HG02623 (cell line): ENCODE measurements around the gene DSCAML1.

ENCODE experiments used
- ATAC-seq: cut with Tn5 transposase; IDR thresholded peaks from one replicate; pipeline ENCODE4 v1.9.1; 2021; ENCODE audit warnings: moderate library complexity; ENCODE audit not compliant: unreplicated experiment

DSCAML1 gene

DNA sequence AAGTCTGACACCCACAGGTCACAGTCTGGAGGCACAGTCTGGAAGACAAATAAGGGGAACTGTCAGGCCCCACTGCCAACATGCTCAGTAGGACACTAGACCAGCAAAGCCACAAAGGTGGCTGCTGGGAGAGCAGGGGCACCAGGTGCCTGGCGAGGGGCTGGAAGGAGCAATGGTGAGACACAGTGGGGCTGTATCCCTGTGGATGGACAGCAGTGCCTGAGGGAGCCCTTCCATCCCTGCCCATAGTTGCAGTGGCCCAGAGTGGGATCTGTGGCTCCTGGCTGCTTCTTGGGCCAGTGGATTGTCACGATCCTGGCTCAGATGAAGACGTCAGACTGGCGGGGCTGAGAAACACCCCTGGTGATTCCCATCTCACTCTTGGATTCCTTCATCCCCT is 154.6 kb downstream of the DSCAML1 start:
- ATAC-seq: no peak

DNA sequence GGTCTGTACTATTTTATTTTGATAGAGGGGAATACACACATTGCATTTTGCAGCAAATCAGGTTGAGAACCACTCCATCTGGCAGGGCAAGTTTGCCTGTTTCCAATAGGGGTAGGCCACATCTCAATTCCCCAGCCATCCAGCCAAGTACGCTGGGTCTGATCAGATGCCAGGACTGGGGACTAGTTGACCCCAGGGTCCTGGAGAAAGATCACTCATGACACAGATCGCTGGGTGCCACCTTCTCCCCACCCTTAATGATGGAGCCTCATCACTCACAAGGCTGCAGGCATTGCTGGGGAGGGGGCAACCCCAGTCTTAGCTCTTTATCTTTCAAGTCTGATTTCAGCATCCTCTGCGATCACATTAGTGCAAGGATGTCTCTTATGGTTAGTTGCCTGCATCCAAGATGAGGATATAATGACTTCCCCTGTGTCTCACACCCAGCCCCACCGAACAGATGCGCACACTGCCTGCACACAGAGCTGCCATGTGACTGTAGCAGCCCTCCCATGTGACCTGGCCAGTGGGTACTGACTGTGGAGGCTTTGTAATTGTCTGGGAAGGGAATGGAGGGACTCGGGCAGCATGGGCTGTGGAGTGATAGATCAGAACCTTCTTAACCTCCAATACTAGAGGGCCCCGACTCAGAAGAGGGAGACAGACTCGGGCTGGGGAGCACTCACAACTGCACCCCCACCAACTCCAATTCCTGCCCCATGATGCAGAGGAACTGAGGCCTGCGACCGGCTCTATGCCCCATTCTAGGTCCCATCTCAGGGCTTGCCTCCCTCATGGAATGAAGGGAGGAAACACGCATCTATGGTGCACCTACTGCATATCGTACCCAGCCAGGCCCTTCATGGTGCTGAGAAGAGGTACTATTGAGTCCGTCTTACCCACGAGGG is 155.8 kb downstream of the DSCAML1 start:
- no peak for ATAC-seq

DNA sequence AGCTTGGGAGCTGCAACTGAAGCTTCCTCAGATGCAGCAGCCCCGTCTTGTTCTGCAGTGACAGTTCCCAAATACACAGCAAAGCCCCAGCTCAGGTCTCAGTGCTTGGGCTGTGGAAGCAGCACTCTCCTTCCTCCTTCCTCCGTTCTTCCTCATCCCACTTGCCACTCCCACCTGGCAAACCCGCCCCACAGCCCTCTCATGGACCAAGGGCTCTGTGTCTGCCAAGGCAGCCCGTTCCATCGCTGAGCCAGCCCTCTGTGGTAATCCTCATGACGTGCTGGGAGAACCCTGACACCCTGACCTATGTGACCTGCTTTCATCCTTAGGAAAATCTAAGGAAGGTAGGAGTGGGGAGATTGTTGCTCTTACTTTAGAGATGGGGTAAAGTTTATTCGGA is 157.0 kb downstream of the DSCAML1 start:
- no peak for ATAC-seq

GRCh38 chr11:117639601-117640000 is 157.4 kb downstream of the DSCAML1 start:
- ATAC-seq: no peak

DNA sequence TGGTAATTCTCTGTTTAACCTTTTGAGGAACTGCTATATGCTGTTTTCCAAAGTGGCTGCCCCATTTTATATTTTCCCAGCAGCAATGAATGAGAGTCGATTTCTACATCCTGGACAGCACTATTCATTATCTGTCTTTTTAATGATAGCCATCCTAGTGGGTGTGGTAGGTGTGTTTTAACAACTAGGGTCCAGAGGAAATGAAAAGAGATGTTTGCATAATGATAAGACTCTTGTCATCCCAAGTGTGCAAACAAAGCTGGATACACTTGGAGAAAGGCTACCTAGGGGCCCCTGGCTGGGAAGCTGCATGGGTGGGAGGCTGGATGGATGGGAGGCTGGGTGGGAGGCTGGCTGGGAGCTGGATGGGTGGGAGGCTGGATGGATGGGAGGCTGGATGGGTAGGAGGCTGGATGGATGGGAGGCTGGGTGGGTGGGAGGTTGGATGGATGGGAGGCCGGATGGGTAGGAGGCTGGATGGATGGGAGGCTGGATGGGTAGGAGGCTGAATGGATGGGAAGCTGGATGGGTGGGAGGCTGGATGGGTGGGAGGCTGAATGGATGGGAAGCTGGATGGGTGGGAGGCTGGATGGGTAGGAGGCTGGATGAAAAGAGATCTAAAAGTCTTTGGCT is 158.0 kb downstream of the DSCAML1 start:
- no peak for ATAC-seq

DNA sequence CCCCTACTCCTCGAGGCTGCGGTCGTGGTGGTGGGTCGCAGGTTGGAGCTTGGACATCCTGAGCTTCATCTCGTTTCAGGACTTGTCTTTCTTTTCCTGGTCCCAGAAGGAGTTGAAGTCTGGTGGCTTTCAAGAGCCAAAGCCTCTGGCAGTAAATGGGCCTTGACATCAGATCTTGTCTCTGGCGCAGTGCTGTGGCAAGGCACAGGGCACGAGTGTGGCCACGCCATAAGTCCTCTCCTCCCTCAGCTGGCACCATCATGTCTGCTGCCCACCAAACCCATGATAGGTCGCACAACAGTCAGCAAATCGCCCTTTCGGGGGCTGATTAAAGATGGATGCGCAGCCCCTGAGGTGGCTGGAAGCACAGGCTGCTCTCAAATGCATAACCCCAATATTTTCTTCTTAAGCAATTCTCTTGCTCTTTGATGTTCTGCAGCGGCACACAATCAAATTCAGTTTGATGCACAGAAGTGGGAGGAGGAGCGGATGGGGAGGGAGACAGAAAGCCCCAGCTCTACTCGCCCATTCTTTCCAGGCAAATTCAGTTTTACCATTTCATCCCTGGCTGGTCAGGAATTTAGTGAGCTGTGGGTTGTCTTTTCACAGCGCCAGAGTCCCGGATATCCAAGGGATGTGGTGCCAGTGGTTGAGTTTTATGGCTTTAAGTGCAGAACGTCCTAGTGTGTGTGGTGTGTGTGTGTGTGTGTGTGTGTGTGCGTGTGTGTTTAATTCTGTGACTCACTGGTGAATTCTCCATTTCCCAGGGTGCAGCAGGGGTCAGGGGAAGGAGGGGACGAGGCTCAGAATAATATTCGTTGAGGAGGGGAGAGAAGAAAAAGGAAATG is 162.0 kb downstream of the DSCAML1 start:
- no peak for ATAC-seq

- no peak for ATAC-seq
Measured at GRCh38 chr11:117633976-117634755, 162.8 kb downstream of the DSCAML1 start.

DNA sequence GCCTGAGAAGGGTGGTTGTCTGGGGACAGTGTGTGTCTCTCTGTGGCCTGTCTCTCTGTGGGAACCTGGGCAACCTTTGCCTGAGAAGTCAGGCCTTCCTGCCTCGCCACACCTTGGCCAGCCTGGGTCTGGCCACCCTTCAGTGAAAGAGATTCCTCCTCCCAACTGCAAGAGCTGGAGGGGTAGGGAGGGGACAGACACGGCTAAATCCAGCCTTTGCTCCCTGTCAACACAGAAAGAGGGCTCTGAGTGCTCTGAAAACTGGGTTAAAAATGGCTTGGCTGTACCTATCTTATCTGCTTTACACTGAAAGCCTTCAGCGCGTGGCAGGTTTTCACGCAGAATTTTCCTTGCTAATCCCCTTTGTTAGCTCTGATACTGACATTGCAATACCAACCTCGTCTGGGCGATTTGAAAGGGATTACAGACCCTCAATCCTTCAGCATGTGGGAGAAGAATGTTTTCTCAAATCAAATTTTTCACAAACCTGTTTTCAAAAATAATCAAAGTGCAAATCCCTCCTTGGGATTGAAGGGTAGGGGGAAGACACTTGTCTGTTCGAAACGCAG is 163.7 kb downstream of the DSCAML1 start:
- ATAC-seq: no peak

DNA sequence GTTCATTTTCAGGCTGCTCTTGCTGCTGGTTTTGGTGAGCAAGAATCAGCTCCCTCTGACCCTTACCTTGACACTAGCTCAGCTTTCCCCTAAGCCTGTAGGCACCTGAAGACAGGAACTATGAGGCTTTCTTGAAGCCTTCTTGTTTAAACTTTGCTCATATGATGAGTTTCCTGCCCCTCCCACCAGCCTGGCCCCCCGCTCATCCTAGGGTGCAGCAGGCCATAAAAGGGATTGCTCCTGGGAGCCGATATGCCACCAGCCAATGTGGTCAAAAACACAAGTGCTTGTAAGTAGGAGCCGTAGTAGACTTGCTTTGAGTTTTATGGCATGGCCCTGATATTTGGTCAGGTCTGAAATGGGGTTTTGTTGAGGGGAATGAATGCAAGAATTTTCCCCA is 164.7 kb downstream of the DSCAML1 start:
- ATAC-seq: no peak

DNA sequence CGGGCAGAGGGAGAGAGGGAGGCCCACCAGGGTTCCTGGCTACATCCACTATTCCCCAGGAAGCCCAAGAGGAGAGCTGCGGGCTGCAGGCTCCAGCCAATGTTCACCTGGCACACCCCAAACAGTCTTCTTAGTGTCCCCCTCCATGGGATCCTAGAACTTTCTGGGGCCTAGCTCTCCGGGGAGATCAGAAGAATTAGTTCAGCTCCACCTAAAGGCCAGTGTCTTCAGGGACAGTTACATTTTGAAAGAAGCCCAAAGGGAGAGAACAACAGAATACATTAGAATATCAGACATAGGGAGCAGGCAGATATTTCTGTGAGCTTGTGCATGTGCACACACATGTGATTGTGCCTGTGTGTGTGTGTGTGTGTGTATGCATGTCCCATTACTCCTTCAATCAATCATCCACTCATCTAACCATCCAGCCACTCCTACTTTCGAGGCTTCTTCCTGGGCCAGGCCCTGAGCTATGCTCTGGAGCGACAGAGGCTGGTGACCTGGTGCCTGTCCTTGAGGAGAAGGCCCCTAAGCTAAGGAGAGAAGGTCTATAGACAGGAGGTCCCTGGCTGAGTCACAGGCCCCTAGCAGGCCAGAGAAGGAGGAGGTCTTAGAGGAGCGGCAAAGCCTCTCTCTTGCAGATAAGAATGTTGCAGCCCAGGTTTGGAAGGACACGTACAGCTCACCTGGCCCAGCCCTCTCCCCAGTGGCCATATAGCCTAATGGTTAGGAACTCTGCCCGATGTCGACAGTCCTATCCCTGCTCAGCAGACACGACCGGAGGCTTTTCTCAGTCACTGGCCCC is 165.5 kb downstream of the DSCAML1 start:
- no peak for ATAC-seq

GRCh38 chr11:117629891-117630538 is 167.0 kb downstream of the DSCAML1 start:
- ATAC-seq: no peak

GRCh38 chr11:117629146-117629545 is 167.9 kb downstream of the DSCAML1 start:
- ATAC-seq: no peak

DNA sequence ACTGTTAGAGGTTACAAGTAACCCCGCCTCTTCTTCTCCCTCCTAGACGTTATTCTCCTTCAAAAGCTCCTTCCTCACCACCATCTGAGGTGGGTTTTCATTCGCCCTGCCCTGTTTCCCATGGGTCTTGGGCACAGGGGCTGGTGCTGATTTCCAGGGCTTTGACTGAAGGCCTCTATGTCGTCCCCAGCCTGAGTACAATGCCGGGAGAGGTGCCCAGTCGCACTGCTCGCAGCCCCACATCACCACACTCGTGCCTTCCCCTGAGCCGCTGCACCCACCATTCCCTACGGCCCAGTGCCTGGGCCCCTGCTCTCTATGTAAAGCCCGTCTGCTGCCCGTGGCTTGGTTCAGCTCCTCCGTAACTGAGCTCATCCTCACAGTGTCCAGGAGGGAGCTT is 169.8 kb downstream of the DSCAML1 start:
- no peak for ATAC-seq

DNA sequence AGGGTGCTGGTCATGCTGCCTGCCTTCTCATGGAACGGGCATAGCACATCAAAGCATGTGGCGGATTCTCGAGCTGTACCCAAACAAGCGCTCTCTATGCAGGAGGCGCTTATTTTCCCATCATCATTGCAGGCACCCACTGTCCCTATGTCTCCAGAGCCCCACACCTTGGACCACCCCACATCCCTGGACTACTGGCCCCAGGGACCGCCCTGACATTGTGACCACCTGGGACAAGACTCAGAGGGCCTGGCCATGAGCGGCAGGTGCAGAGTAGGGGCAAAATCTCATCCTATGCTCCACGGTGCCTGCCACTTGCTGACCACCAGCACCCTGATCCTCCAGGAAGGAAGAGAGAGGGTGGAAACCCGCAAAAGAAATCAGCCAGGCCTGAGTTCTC is 170.4 kb downstream of the DSCAML1 start:
- ATAC-seq: no peak

GRCh38 chr11:117625237-117625636 is 171.8 kb downstream of the DSCAML1 start:
- no peak for ATAC-seq

- ATAC-seq: no peak
Measured at GRCh38 chr11:117623831-117624271, 173.2 kb downstream of the DSCAML1 start.

GRCh38 chr11:117621226-117621625 is 175.8 kb downstream of the DSCAML1 start:
- ATAC-seq: no peak

DNA sequence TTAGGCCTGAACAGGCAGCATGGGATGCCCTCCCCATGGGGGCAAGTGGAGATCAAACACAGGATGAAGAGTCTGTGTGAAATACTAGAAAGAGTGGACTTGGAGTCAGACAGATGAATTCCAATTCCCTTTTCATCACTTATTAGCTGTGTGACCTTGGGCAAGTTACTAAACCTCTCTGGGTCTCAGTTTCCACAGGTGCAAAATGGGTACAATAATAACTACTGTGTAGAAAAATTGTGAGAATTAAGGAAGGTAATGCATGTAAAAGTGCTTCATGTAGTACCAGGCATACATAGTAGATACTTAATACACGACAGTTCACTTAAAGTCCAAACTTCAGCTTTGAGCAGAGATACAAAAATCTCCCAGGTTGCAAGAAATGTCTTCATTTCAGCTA is 176.4 kb downstream of the DSCAML1 start:
- ATAC-seq: no peak

- ATAC-seq: no peak
Measured at GRCh38 chr11:117620086-117620485, 176.9 kb downstream of the DSCAML1 start.
